Endodermal cell (in vitro differentiated cells): ENCODE results near the gene NINJ2. TPM values are rescaled to one million over a fixed set of nuclear protein-coding genes. Genes with fewer than 3 reads are reported as not detected.

Source experiments
- DNase-seq: peaks from one replicate; pipeline ENCODE4 v3.0.0-alpha.2; 2017
- H3K27ac ChIP-seq: 2 replicates; pipeline ENCODE4 v1.5.1; 2013; ENCODE audit warnings: mild to moderate bottlenecking, low read depth, low read length, moderate library complexity
- H3K27me3 ChIP-seq: 2 replicates; pipeline ENCODE4 v1.6.1; 2013; ENCODE audit warnings: mild to moderate bottlenecking, low read length, moderate library complexity; ENCODE audit not compliant: insufficient read depth, control insufficient read depth, poor library complexity, severe bottlenecking
- H3K36me3 ChIP-seq: 2 replicates; pipeline ENCODE4 v1.7.0; 2013; ENCODE audit warnings: mild to moderate bottlenecking, low read length, moderate library complexity; ENCODE audit not compliant: control insufficient read depth, insufficient read depth
- H3K4me1 ChIP-seq: one replicate; pipeline ENCODE4 v1.7.0; 2013; ENCODE audit warnings: low read length; ENCODE audit not compliant: control insufficient read depth, insufficient read depth
- H3K4me3 ChIP-seq: 2 replicates; pipeline ENCODE4 v1.5.1; 2013; ENCODE audit warnings: mild to moderate bottlenecking, low read length, moderate library complexity
- H3K9ac ChIP-seq: 2 replicates; pipeline ENCODE4 v1.6.1; 2013; ENCODE audit warnings: mild to moderate bottlenecking, low read length, moderate library complexity; ENCODE audit not compliant: poor library complexity, severe bottlenecking; ENCODE audit errors: extremely low read depth
- H3K9me3 ChIP-seq: 2 replicates; pipeline ENCODE4 v1.6.1; 2013; ENCODE audit warnings: mild to moderate bottlenecking, low read length, moderate library complexity; ENCODE audit not compliant: control insufficient read depth
- H3K27ac Mint-ChIP-seq: 2 replicates; pipeline ENCODE4 v1.8.0; 2020; ENCODE audit warnings: mixed read lengths
- H3K27me3 Mint-ChIP-seq: 2 replicates; pipeline ENCODE4 v1.8.0; 2021; ENCODE audit warnings: mild to moderate bottlenecking, mixed read lengths; ENCODE audit not compliant: insufficient read depth
- H3K36me3 Mint-ChIP-seq: 2 replicates; pipeline ENCODE4 v1.8.0; 2020; ENCODE audit warnings: low read depth, mixed read lengths
- H3K4me1 Mint-ChIP-seq: 2 replicates; pipeline ENCODE4 v1.8.0; 2020; ENCODE audit warnings: mixed read lengths
- H3K4me3 Mint-ChIP-seq: 2 replicates; pipeline ENCODE4 v1.8.0; 2020; ENCODE audit warnings: mild to moderate bottlenecking, moderate library complexity, mixed read lengths
- H3K9me3 Mint-ChIP-seq: 2 replicates; pipeline ENCODE4 v1.8.0; 2020; ENCODE audit warnings: mild to moderate bottlenecking, mixed read lengths
- CTCF ChIP-seq: fragments of 200-600 bp; sonication (generic); conservative IDR thresholded peaks from 2 replicates; pipeline ENCODE4 v1.5.0; 2021; ENCODE audit warnings: antibody characterized with exemption, mild to moderate bottlenecking
- WGBS, 2 experiments: methylation state at CpG; one replicate each; pipeline versions ENCODE4 v1.1.5 to v1.1.7; 2013; ENCODE audit warnings: missing lambda C conversion rate in 2 of 2, mixed read lengths in 1 of 2; ENCODE audit not compliant: insufficient coverage in 1 of 2, insufficient read length in 1 of 2; 5-methylcytosine and 5-hydroxymethylcytosine counted together
- total RNA-seq, 2 donors: library from RNA; stranded (reverse); fragmentation: NEBNext Ultra II Directional in 1 of 2; extraction: Animal tissue kit (Norgen Biotek cat#: 25700) in 1 of 2; gene quantifications; 2 replicates in 1 of 2; 3 replicates in 1 of 2; pipeline ENCODE4 v1.2.1, GENCODE V29; 2021

Gene NINJ2
- total RNA-seq, 2 donors from 2014 or later, result 0.73 to 5.1 TPM

DNA sequence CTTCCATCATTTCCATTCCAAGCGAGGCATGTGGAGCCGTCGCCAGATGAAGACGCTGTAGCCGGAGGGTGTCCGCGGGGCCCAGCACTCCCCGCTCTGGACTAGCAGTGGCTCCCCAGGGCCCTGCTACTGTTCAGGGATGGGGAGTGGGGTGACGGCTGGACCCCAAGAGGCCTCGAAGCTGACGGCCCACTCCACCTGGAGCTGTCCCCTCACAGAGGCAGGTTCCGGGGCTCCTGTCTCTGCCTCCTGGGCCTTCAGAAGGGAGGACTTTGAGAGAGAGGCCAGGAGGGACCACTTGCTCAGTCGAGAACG, 101.9 kb downstream of the NINJ2 start:
- TF ChIP-seq CTCF, result no peak

DNA sequence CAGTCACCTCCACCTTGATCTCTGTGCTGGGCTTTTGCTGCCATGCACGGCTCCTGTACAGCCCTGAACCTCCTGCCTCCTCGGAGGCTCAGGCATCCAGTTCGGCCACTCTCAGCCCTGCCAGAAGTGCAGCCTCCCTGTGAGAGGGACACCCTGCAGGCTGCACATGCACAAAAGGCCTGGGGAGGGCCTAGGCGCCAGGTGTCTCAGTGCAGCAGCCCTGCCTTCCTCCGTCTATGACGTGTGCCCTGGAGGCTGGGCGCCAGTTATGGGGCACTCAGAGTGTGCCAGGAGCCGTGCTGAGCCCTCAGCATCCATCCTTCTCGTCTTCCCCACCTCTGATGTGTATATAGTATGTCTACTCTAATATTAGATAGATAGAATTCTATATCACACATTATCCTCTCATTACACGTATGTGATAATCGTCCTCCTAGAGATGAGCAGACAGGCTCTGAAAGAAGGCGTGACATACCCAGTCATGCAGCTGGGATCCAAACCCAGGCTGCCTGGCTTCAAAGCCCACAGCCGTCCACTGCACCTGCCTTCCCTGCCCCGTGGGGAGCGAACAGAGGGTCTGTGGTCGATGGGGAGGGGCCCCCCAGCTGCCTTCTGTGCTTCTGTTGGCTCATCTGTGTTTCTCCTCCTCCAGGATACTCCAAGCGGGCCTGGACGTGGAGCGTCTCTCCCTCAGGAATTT, 102.4 kb downstream of the NINJ2 start:
- no peaks in the 10 kb centered on the region for H3K9me3 Mint-ChIP-seq
- no peaks in the 10 kb centered on the region for H3K27me3 ChIP-seq
- H3K4me1 ChIP-seq, result no peaks in the 10 kb centered on the region
- H3K4me3 Mint-ChIP-seq, result no peak overlapping the region
- no peaks in the 10 kb centered on the region for H3K9me3 ChIP-seq
- H3K4me1 Mint-ChIP-seq, result no peaks in the 10 kb centered on the region
- H3K27ac ChIP-seq, result peak overlapping the region; percentile 32
- H3K27ac Mint-ChIP-seq, result no peak overlapping the region
- TF ChIP-seq CTCF, result no peak
- no peak for DNase-seq
- peaks cover 26% of the 10 kb centered on the region for H3K36me3 ChIP-seq
- peaks cover 70% of the 10 kb centered on the region for H3K36me3 Mint-ChIP-seq
- WGBS, 2 experiments, result 91% methylated on average over 10 to 17 of the region's 19 CpGs
- no peaks in the 10 kb centered on the region for H3K27me3 Mint-ChIP-seq
- no peak overlapping the region for H3K9ac ChIP-seq
- H3K4me3 ChIP-seq, result no peak overlapping the region

More for the DNA sequence above, 101.9 kb downstream of the NINJ2 start:
- Histone ChIP-seq H3K4me1 (no peaks in the 10 kb centered on the region), H3K9me3 (no peaks in the 10 kb centered on the region), H3K9ac (no peak overlapping the region), H3K4me3 (no peak overlapping the region), H3K27ac (peak overlapping the region; percentile 32), H3K27me3 (no peaks in the 10 kb centered on the region), H3K36me3 (peaks cover 26% of the 10 kb centered on the region)
- DNase-seq, result no peak
- H3K4me3 Mint-ChIP-seq, result no peak overlapping the region
- no peak overlapping the region for H3K27ac Mint-ChIP-seq
- no peaks in the 10 kb centered on the region for H3K4me1 Mint-ChIP-seq
- 88 to 91% methylated on average over 9 to 14 of the region's 14 CpGs for WGBS, 2 experiments
- H3K36me3 Mint-ChIP-seq, result peaks cover 65% of the 10 kb centered on the region
- no peaks in the 10 kb centered on the region for H3K27me3 Mint-ChIP-seq
- H3K9me3 Mint-ChIP-seq, result no peaks in the 10 kb centered on the region

DNA sequence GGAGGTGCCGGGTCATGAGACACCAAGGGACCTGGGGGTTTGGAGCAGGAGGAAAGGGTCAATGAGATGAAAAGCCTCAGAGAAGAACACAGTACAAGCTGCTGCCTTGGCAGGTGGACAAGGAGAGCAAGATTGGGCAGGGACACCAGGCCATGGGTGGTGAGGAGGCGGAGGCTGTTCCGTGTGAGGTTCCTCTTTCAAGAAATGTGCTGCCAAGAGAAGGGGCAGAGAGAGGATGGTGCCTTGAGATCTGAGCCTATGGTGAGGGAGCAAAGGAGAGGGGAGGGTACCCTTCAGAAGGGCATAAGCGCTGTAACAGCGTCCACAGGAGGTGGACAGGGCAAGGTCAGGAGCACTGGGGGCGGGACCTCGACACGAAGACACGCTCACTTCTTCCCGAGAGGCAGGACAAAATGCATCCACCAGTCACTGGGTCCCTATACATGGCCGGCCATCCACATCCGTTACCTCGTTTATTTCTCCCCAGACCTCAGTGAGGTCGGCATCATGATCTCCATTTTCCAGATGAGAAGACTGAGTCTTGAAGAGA, 103.3 kb downstream of the NINJ2 start:
- Mint-ChIP-seq H3K4me1 (no peaks in the 10 kb centered on the region), H3K36me3 (peaks cover 70% of the 10 kb centered on the region), H3K27ac (no peak overlapping the region), H3K9me3 (no peaks in the 10 kb centered on the region), H3K4me3 (no peak overlapping the region), H3K27me3 (no peaks in the 10 kb centered on the region)
- Histone ChIP-seq H3K9me3 (no peaks in the 10 kb centered on the region), H3K4me1 (no peaks in the 10 kb centered on the region), H3K4me3 (no peak overlapping the region), H3K9ac (peak overlapping the region; percentile 20), H3K36me3 (peaks cover 32% of the 10 kb centered on the region), H3K27me3 (no peaks in the 10 kb centered on the region), H3K27ac (no peak overlapping the region)
- 94 to 98% methylated on average over 14 of the region's 14 CpGs for WGBS, 2 experiments
- no peak for TF ChIP-seq CTCF
- DNase-seq, result no peak
